Effector memory CD4-positive, alpha-beta T cell (primary cell): ENCODE data around the gene MANSC4.

Experiments
- DNase-seq, 3 donors: peaks; one replicate each; pipeline ENCODE4 v3.0.0-alpha.2; 2020
- H3K27ac ChIP-seq: 2 replicates; pipeline ENCODE4 v1.7.0; 2013; ENCODE audit warnings: mild to moderate bottlenecking, low read length, moderate library complexity; ENCODE audit not compliant: insufficient read depth, poor library complexity, severe bottlenecking
- H3K27me3 ChIP-seq: replicated peaks from 2 replicates; pipeline ENCODE4 v1.7.0; 2013; ENCODE audit warnings: mild to moderate bottlenecking, low read length; ENCODE audit not compliant: insufficient read depth, control insufficient read depth, poor library complexity, severe bottlenecking
- H3K36me3 ChIP-seq: 2 replicates; pipeline ENCODE4 v1.7.0; 2013; ENCODE audit warnings: mild to moderate bottlenecking, low read length, moderate library complexity; ENCODE audit not compliant: control insufficient read depth, insufficient read depth
- H3K4me1 ChIP-seq: 2 replicates; pipeline ENCODE4 v1.7.0; 2013; ENCODE audit warnings: low read length, mild to moderate bottlenecking; ENCODE audit not compliant: control insufficient read depth, insufficient read depth, poor library complexity, severe bottlenecking
- H3K4me3 ChIP-seq: 2 replicates; pipeline ENCODE4 v1.7.0; 2013; ENCODE audit warnings: low read length, low read depth, mild to moderate bottlenecking; ENCODE audit not compliant: insufficient read depth, poor library complexity, severe bottlenecking
- H3K9me3 ChIP-seq: 2 replicates; pipeline ENCODE4 v1.7.0; 2013; ENCODE audit warnings: mild to moderate bottlenecking, low read length, moderate library complexity; ENCODE audit not compliant: control insufficient read depth

The MANSC4 gene

GRCh38 chr12:27732281-27732680, 47.8 kb downstream of the MANSC4 start:
- Histone ChIP-seq H3K27ac (no peak overlapping the region), H3K9me3 (no peaks in the 10 kb centered on the region), H3K4me1 (no peaks in the 10 kb centered on the region), H3K27me3 (no peaks in the 10 kb centered on the region), H3K4me3 (no peak overlapping the region), H3K36me3 (peaks cover 26% of the 10 kb centered on the region)
- DNase-seq: no peak

GRCh38 chr12:27730097-27730588, 49.9 kb downstream of the MANSC4 start:
- no peaks in the 10 kb centered on the region for H3K27me3 ChIP-seq
- no peak for DNase-seq
- H3K9me3 ChIP-seq: no peaks in the 10 kb centered on the region
- no peaks in the 10 kb centered on the region for H3K4me1 ChIP-seq
- H3K36me3 ChIP-seq: peaks cover 24% of the 10 kb centered on the region
- H3K4me3 ChIP-seq: no peak overlapping the region
- no peak overlapping the region for H3K27ac ChIP-seq

- Histone ChIP-seq H3K4me3 (no peak overlapping the region), H3K36me3 (peaks cover 34% of the 10 kb centered on the region), H3K4me1 (no peaks in the 10 kb centered on the region), H3K27me3 (no peaks in the 10 kb centered on the region), H3K27ac (no peak overlapping the region), H3K9me3 (no peaks in the 10 kb centered on the region)
- DNase-seq: no peak
Observed at GRCh38 chr12:27723212-27723611, 56.8 kb downstream of the MANSC4 start.
